ENCODE results near the gene PRKAR2B. TPM values are rescaled to one million over a fixed set of nuclear protein-coding genes. Genes with fewer than 3 reads are reported as not detected.

Gene PRKAR2B
- total RNA-seq, 1 experiment from 2014 or later, result 15.1 TPM

DNA sequence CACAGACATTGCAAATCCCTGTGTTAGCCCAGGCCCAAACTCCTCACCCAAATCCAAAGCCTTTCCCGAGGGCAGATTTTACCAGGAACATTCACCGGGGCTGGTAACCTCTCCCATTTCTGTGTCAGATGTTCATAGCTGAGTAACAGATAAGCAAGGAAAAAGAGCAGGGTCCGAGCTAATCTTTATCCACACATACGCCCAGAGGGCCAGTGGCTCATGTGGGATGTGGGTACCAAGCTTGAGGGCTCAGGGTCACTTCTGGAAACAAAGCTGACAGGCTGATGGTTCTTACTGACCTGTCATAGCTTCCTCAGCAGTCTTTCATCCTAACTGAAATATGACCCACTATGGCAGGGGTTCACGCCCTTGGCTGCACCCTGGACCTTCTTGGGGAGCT, 164.1 kb downstream of the PRKAR2B start:
- DNase-seq (ENCODE audit: low read depth, low spot score), result no peak
- ChIA-PET POLR2A (no interaction called here), CTCF (no interaction called here), RAD21 (ENCODE audit: low non-redundant PET in 1 of 2, low total read pairs in 2 of 2, uncharacterized antibody in 2 of 2, unreplicated experiment in 2 of 2) (no interaction called here)
- H3K9me2 ChIP-seq (ENCODE audit: insufficient read depth), result no peaks in the 10 kb centered on the region
- intact Hi-C loops (cut with micrococcal nuclease), result no loop called here
- H3K4me1 ChIP-seq (ENCODE audit: control insufficient read depth in 1 of 2, insufficient read depth in 2 of 2, low read length in 2 of 2), result no peaks in the 10 kb centered on the region
- no peaks in the 10 kb centered on the region for H3K36me3 ChIP-seq (ENCODE audit: control insufficient read depth in 1 of 2, insufficient read depth in 2 of 2, low read length in 2 of 2)
- H3K79me2 ChIP-seq (ENCODE audit: insufficient read depth, low read length), result no peaks in the 10 kb centered on the region
- H2AFZ ChIP-seq (ENCODE audit: low read depth, low read length, poor library complexity, severe bottlenecking), result no peak overlapping the region
- BruUV-seq (replicated peaks), result no TSS peak
- no peaks in the 10 kb centered on the region for H4K20me1 ChIP-seq (ENCODE audit: insufficient read depth)
- H3K27ac ChIP-seq (ENCODE audit: low read depth, low read length), result no peak overlapping the region
- TF ChIP-seq EZH2phosphoT487 (IDR thresholded peaks at IDR 0.05; ENCODE audit: borderline replicate concordance) (no peak), ELF1 (IDR thresholded peaks at IDR 0.05; ENCODE audit: borderline replicate concordance, low read depth) (no peak), EGR1 (IDR thresholded peaks at IDR 0.05; ENCODE audit: low read depth) (no peak), SRF (IDR thresholded peaks at IDR 0.05; ENCODE audit: low read depth) (no peak), ATF3 (IDR thresholded peaks at IDR 0.05) (no peak), ZBTB33 (IDR thresholded peaks at IDR 0.05; ENCODE audit: extremely low read depth, insufficient replicate concordance, low read length) (no peak), SP1 (IDR thresholded peaks at IDR 0.05; ENCODE audit: low read depth) (no peak), POLR2AphosphoS5 (IDR thresholded peaks at IDR 0.05; ENCODE audit: low read depth, low read length) (no peak), RAD21 (IDR thresholded peaks at IDR 0.05; ENCODE audit: low read depth) (no peak), CTCF (IDR thresholded peaks at IDR 0.05 in 2 of 3, conservative IDR thresholded peaks at IDR 0.05 in 1 of 3; ENCODE audit: borderline replicate concordance in 1 of 3, insufficient read depth in 1 of 3, low read depth in 2 of 3, low read length in 2 of 3) (no peak), EZH2 (IDR thresholded peaks at IDR 0.05) (no peak), CEBPB (IDR thresholded peaks at IDR 0.05; ENCODE audit: low read depth) (no peak), ZFX (IDR thresholded peaks at IDR 0.05) (no peak), POLR2A (IDR thresholded peaks at IDR 0.05; ENCODE audit: borderline replicate concordance, extremely low read depth, insufficient read depth, insufficient read length) (no peak), TCF7L2 (IDR thresholded peaks at IDR 0.05; ENCODE audit: borderline replicate concordance, extremely low read depth, insufficient read depth, insufficient read length) (no peak)
- TF ChIP-seq, protein P1, sequence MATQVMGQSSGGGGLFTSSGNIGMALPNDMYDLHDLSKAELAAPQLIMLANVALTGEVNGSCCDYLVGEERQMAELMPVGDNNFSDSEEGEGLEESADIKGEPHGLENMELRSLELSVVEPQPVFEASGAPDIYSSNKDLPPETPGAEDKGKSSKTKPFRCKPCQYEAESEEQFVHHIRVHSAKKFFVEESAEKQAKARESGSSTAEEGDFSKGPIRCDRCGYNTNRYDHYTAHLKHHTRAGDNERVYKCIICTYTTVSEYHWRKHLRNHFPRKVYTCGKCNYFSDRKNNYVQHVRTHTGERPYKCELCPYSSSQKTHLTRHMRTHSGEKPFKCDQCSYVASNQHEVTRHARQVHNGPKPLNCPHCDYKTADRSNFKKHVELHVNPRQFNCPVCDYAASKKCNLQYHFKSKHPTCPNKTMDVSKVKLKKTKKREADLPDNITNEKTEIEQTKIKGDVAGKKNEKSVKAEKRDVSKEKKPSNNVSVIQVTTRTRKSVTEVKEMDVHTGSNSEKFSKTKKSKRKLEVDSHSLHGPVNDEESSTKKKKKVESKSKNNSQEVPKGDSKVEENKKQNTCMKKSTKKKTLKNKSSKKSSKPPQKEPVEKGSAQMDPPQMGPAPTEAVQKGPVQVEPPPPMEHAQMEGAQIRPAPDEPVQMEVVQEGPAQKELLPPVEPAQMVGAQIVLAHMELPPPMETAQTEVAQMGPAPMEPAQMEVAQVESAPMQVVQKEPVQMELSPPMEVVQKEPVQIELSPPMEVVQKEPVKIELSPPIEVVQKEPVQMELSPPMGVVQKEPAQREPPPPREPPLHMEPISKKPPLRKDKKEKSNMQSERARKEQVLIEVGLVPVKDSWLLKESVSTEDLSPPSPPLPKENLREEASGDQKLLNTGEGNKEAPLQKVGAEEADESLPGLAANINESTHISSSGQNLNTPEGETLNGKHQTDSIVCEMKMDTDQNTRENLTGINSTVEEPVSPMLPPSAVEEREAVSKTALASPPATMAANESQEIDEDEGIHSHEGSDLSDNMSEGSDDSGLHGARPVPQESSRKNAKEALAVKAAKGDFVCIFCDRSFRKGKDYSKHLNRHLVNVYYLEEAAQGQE (IDR thresholded peaks at IDR 0.05; ENCODE audit: low read depth), result no peak
- TF ChIP-seq, protein P2, sequence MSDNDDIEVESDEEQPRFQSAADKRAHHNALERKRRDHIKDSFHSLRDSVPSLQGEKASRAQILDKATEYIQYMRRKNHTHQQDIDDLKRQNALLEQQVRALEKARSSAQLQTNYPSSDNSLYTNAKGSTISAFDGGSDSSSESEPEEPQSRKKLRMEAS (IDR thresholded peaks at IDR 0.05), result no peak
- H3K4me3 ChIP-seq (replicated peaks in 1 of 2; ENCODE audit: low read depth in 1 of 2, low read length in 2 of 2), result no peak overlapping the region
- no peaks in the 10 kb centered on the region for H3K27me3 ChIP-seq (ENCODE audit: insufficient read depth, low read length)
- no peaks in the 10 kb centered on the region for H3K9me3 ChIP-seq (ENCODE audit: control insufficient read depth in 1 of 2, insufficient read depth in 1 of 2, low read depth in 1 of 2, low read length in 2 of 2)
- H3K9ac ChIP-seq (ENCODE audit: low read length), result no peak overlapping the region
- no peak for ATAC-seq
- H3K4me2 ChIP-seq (ENCODE audit: low read length), result no peak overlapping the region
